PFSK-1 (cell line): ENCODE measurements around the gene HIF1A.

Experiments
- FOXP2 ChIP-seq: optimal IDR thresholded peaks from 2 replicates; pipeline ENCODE3; 2011; ENCODE audit warnings: borderline replicate concordance, control low read depth, inconsistent platforms; ENCODE audit not compliant: insufficient read depth; ENCODE audit errors: extremely low read length, extremely low read depth
- POLR2AphosphoS5 ChIP-seq: IDR thresholded peaks from 2 replicates; pipeline ENCODE4 v1.6.1; 2012; ENCODE audit warnings: low read depth, mild to moderate bottlenecking, control low read depth, low read length, moderate library complexity
- SIN3A ChIP-seq: IDR thresholded peaks from 2 replicates; pipeline ENCODE4 v1.6.1; 2012; ENCODE audit warnings: mild to moderate bottlenecking, low read length, moderate library complexity, borderline replicate concordance; ENCODE audit not compliant: insufficient read depth
- TAF1 ChIP-seq: IDR thresholded peaks from 2 replicates; pipeline ENCODE4 v1.6.1; 2012; ENCODE audit warnings: low read length, control low read depth, borderline replicate concordance; ENCODE audit not compliant: insufficient read depth
- TF ChIP-seq, protein P1 (sequence below), 2 experiments: IDR thresholded peaks; 2 replicates each; pipeline versions ENCODE4 v1.6.1 to v1.8.0; 2011 to 2012; ENCODE audit warnings: low read depth in 2 of 2, low read length in 2 of 2, control low read depth in 1 of 2, inconsistent platforms in 1 of 2, mild to moderate bottlenecking in 1 of 2, moderate library complexity in 1 of 2; ENCODE audit not compliant: insufficient read depth in 1 of 2

HIF1A gene

DNA sequence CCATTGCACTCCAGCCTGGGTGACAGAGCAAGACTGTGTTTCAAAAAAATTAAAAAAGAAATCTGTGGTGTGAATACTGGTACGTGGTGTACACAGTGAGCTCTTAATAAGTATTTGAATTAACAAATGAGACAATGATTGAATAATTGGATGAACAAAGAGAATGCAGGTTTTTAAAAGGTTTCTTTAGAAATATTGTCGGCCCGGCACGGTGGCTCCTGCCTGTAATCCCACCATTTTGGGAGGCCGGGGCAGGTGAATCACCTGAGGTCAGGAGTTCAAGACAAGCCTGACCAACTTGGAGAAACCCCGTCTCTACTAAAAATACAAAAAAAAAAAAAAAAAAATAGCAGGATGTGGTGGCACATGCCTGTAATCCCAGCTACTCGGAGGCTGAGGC, 6.6 kb downstream of the HIF1A start:
- TF ChIP-seq TAF1 (no peak), SIN3A (no peak), POLR2AphosphoS5 (no peak), FOXP2 (no peak)
- TF ChIP-seq, protein P1, sequence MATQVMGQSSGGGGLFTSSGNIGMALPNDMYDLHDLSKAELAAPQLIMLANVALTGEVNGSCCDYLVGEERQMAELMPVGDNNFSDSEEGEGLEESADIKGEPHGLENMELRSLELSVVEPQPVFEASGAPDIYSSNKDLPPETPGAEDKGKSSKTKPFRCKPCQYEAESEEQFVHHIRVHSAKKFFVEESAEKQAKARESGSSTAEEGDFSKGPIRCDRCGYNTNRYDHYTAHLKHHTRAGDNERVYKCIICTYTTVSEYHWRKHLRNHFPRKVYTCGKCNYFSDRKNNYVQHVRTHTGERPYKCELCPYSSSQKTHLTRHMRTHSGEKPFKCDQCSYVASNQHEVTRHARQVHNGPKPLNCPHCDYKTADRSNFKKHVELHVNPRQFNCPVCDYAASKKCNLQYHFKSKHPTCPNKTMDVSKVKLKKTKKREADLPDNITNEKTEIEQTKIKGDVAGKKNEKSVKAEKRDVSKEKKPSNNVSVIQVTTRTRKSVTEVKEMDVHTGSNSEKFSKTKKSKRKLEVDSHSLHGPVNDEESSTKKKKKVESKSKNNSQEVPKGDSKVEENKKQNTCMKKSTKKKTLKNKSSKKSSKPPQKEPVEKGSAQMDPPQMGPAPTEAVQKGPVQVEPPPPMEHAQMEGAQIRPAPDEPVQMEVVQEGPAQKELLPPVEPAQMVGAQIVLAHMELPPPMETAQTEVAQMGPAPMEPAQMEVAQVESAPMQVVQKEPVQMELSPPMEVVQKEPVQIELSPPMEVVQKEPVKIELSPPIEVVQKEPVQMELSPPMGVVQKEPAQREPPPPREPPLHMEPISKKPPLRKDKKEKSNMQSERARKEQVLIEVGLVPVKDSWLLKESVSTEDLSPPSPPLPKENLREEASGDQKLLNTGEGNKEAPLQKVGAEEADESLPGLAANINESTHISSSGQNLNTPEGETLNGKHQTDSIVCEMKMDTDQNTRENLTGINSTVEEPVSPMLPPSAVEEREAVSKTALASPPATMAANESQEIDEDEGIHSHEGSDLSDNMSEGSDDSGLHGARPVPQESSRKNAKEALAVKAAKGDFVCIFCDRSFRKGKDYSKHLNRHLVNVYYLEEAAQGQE (IDR thresholded peaks at IDR 0.05; ENCODE audit: insufficient read depth in 1 of 2, low read depth in 2 of 2, low read length in 2 of 2) = no peak

DNA sequence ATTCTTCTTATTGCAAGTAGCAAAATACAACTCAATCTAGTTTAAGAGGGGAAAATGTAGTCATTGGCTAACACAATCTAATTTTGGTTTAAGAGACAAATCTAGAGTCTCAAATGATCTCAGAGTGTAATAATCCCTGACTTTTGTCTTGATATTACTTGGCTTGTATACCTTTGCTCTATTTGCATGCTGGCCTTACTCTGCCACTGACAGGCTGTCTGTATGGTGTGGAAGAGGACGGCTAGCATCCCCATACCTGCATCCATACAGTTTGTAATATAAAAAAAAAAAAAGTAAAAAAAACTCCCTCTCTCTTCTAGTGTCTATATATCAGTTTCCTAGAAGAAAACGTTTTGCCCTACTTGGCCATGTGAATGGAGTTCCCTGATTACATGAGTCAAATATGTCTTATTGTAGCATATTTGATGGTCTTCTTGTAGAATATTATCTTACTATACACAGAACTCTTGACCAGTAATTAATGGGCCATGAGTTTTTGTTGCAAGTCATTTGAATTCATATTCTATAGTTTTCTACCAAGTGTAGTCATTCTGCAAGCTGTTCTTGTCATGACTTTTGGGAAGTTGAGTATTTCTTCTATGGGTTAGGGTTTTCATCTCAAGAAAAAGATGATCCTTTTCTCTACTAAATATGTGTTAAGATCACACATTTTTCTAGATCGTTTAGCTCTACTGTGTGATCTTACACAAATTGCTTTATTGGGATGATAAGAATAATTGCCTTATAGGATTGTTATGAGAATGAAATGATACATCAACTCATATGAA, 8.2 kb downstream of the HIF1A start:
- TF ChIP-seq FOXP2 (no peak), TAF1 (no peak), POLR2AphosphoS5 (no peak), SIN3A (no peak)
- TF ChIP-seq, protein P1 (IDR thresholded peaks at IDR 0.05; ENCODE audit: insufficient read depth in 1 of 2, low read depth in 2 of 2, low read length in 2 of 2) = no peak

DNA sequence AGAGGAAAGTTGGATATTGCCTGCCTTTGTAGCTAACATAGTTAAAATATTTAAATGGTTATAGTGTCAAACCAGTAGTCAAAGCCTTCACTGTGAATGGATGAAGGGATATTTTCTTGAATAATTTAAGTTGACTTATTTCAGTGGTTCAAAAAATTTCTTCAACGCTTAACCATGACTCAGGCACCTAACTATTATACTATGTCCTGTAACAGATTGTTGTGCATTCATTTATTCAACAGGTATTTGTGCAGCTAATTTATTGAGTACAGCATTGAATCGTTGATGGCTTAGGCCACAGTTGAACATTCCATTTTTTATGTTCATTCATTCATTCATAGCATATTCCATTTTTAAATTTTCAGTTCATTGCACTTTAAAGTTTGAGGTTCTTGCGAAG, 9.2 kb downstream of the HIF1A start:
- TF ChIP-seq, protein P1 (IDR thresholded peaks at IDR 0.05; ENCODE audit: insufficient read depth in 1 of 2, low read depth in 2 of 2, low read length in 2 of 2) = no peak
- TF ChIP-seq SIN3A (no peak), TAF1 (no peak), POLR2AphosphoS5 (no peak), FOXP2 (no peak)

DNA sequence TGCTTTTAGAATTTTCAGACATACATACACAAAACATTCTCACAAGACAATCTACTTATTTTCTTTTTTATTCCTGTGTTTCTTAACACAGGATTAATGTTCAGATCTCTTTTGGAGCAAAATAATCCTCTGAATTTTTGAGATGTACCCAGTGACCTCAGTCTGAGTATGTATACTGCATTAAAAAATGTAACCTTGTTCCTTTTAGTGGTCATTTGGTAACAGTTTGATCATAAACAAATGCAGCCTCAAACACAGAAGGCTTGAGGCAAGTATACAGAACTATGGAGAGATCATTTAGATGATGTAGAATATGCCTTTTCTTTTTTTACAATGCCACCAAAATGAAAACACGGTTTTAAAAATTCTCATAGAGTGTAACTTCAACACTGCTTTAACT, 9.7 kb downstream of the HIF1A start:
- TF ChIP-seq FOXP2 = no peak
- TF ChIP-seq TAF1 = no peak
- TF ChIP-seq, protein P1 (IDR thresholded peaks at IDR 0.05; ENCODE audit: insufficient read depth in 1 of 2, low read depth in 2 of 2, low read length in 2 of 2) = no peak
- no peak for TF ChIP-seq SIN3A
- TF ChIP-seq POLR2AphosphoS5 = no peak

DNA sequence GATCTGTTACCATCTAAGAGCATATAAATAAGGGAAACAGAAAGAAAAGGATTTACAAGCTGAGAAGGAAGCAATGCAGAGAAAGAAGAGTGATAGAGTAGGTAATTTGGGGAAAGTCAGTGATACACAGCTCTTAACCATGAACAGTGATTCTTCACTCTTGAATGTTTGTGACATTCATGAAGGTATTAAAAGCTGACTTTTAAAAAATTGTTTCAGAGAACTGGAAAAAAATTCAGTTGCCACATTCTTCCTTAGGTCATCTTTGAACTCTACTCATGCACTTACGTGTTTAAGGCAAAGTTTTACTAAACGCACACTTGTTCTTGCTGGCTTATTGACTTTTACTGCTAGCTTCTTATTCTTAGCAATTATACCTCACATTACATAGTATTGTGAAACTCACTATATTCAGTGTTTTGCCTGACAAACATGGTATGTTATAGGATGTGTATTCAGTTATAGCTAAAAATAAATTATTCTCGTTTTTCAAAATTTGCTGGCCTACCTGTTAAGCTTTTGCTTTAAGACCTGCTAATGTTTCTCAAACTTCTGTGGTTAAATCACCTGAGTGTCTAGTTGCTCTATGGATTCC, 10.9 kb downstream of the HIF1A start:
- TF ChIP-seq TAF1 (no peak), POLR2AphosphoS5 (no peak), FOXP2 (no peak), SIN3A (no peak)
- TF ChIP-seq, protein P1 (IDR thresholded peaks at IDR 0.05; ENCODE audit: insufficient read depth in 1 of 2, low read depth in 2 of 2, low read length in 2 of 2) = no peak
